ENCODE data around the gene ACTG2. TPM values are rescaled to one million over a fixed set of nuclear protein-coding genes. Genes with fewer than 3 reads are reported as not detected.

ACTG2 gene
- total and polyA plus RNA-seq, 4 donors = 0.46 to 9.0 (median 4.3) TPM

DNA sequence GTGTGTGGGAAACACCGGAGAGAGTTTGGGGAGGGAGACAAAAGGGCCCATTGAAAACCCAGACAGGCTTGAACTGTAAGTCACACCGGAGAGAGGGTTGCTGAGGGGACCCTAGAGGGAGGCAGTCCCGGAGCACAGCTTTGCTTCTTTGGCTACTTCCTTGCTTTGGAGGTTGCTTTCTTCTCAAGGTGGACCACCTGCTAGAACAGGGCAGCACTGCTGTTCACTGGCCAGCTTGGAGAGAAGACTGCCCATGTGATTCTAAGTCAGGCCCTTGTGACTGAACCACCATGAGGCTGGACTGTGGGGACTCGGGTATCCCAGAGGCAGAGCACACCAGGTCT, 4.4 kb downstream of the ACTG2 start:
- Histone ChIP-seq H3K27me3 (ENCODE audit: control insufficient read depth in 4 of 4, insufficient read depth in 4 of 4, low read length in 3 of 4) (no peaks in the 10 kb centered on the region), H3K4me1 (ENCODE audit: control insufficient read depth in 4 of 4, insufficient read depth in 4 of 4, low read length in 3 of 4) (no peaks in the 10 kb centered on the region), H3K27ac (ENCODE audit: low read depth in 1 of 2, low read length in 2 of 2) (no peak overlapping the region), H3K9ac (ENCODE audit: low read depth in 1 of 2, low read length in 2 of 2) (no peak overlapping the region), H3K9me3 (ENCODE audit: control insufficient read depth in 4 of 4, low read length in 3 of 4) (no peaks in the 10 kb centered on the region), H3K36me3 (ENCODE audit: control insufficient read depth in 4 of 4, insufficient read depth in 3 of 4, low read depth in 1 of 4, low read length in 3 of 4) (no peaks in the 10 kb centered on the region), H3K4me3 (ENCODE audit: low read depth in 1 of 3, low read length in 3 of 3) (no peak overlapping the region)
- TF ChIP-seq JUND (IDR thresholded peaks at IDR 0.05) = no peak
- TF ChIP-seq HNF4G (IDR thresholded peaks at IDR 0.05) = no peak
- TF ChIP-seq SP1 (IDR thresholded peaks at IDR 0.05) = no peak
- TF ChIP-seq, protein P1, sequence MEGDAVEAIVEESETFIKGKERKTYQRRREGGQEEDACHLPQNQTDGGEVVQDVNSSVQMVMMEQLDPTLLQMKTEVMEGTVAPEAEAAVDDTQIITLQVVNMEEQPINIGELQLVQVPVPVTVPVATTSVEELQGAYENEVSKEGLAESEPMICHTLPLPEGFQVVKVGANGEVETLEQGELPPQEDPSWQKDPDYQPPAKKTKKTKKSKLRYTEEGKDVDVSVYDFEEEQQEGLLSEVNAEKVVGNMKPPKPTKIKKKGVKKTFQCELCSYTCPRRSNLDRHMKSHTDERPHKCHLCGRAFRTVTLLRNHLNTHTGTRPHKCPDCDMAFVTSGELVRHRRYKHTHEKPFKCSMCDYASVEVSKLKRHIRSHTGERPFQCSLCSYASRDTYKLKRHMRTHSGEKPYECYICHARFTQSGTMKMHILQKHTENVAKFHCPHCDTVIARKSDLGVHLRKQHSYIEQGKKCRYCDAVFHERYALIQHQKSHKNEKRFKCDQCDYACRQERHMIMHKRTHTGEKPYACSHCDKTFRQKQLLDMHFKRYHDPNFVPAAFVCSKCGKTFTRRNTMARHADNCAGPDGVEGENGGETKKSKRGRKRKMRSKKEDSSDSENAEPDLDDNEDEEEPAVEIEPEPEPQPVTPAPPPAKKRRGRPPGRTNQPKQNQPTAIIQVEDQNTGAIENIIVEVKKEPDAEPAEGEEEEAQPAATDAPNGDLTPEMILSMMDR (IDR thresholded peaks at IDR 0.05; ENCODE audit: low read depth, low read length, missing input control) = no peak
- no peak for TF ChIP-seq TAF1 (conservative IDR thresholded peaks at IDR 0.05)
- no peak for TF ChIP-seq FOXA1 (IDR thresholded peaks at IDR 0.05)
- no peak for TF ChIP-seq FOXA2 (IDR thresholded peaks at IDR 0.05)
- no peak for DNase-seq (ENCODE audit: low spot score)
- WGBS = 80% methylated on average over 4 of the region's 4 CpGs

DNA sequence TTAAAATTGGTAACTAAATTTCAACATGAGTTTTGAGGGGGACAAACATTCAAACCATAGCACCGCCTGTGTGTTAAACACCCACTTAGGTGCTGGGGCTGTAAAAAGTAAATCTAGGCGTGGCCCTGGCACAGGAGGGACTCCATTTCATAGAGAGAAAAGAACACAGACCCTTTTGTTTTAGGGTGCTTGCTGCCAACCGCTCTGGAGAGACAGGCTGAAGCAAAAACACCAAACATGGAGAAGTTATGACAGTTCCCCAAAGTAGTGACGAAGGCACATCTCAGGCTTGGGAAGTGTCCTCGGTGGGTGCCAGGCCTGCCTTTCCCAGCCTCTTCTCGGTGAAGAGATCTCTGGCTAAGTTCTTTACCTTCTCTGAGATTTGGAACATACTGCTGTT, 5.1 kb downstream of the ACTG2 start:
- Histone ChIP-seq H3K9ac (ENCODE audit: low read depth in 1 of 2, low read length in 2 of 2) (no peak overlapping the region), H3K27ac (ENCODE audit: low read depth in 1 of 2, low read length in 2 of 2) (no peak overlapping the region), H3K4me3 (ENCODE audit: low read depth in 1 of 3, low read length in 3 of 3) (no peak overlapping the region), H3K9me3 (ENCODE audit: control insufficient read depth in 4 of 4, low read length in 3 of 4) (no peaks in the 10 kb centered on the region), H3K27me3 (ENCODE audit: control insufficient read depth in 4 of 4, insufficient read depth in 4 of 4, low read length in 3 of 4) (no peaks in the 10 kb centered on the region), H3K4me1 (ENCODE audit: control insufficient read depth in 4 of 4, insufficient read depth in 4 of 4, low read length in 3 of 4) (no peaks in the 10 kb centered on the region), H3K36me3 (ENCODE audit: control insufficient read depth in 4 of 4, insufficient read depth in 3 of 4, low read depth in 1 of 4, low read length in 3 of 4) (no peaks in the 10 kb centered on the region)
- TF ChIP-seq HNF4A (conservative IDR thresholded peaks at IDR 0.05) = no peak
- no peak for TF ChIP-seq SP1 (IDR thresholded peaks at IDR 0.05)
- TF ChIP-seq EGR1 (IDR thresholded peaks at IDR 0.05; ENCODE audit: low read depth in 2 of 2) = no peak
- TF ChIP-seq RAD21 (IDR thresholded peaks at IDR 0.05) = no peak
- TF ChIP-seq, protein P2, sequence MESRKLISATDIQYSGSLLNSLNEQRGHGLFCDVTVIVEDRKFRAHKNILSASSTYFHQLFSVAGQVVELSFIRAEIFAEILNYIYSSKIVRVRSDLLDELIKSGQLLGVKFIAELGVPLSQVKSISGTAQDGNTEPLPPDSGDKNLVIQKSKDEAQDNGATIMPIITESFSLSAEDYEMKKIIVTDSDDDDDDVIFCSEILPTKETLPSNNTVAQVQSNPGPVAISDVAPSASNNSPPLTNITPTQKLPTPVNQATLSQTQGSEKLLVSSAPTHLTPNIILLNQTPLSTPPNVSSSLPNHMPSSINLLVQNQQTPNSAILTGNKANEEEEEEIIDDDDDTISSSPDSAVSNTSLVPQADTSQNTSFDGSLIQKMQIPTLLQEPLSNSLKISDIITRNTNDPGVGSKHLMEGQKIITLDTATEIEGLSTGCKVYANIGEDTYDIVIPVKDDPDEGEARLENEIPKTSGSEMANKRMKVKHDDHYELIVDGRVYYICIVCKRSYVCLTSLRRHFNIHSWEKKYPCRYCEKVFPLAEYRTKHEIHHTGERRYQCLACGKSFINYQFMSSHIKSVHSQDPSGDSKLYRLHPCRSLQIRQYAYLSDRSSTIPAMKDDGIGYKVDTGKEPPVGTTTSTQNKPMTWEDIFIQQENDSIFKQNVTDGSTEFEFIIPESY (IDR thresholded peaks at IDR 0.05) = no peak
- no peak for TF ChIP-seq NR2F2 (IDR thresholded peaks at IDR 0.05)
- TF ChIP-seq, protein P3, sequence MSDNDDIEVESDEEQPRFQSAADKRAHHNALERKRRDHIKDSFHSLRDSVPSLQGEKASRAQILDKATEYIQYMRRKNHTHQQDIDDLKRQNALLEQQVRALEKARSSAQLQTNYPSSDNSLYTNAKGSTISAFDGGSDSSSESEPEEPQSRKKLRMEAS (IDR thresholded peaks at IDR 0.05) = no peak
- TF ChIP-seq, protein P4, sequence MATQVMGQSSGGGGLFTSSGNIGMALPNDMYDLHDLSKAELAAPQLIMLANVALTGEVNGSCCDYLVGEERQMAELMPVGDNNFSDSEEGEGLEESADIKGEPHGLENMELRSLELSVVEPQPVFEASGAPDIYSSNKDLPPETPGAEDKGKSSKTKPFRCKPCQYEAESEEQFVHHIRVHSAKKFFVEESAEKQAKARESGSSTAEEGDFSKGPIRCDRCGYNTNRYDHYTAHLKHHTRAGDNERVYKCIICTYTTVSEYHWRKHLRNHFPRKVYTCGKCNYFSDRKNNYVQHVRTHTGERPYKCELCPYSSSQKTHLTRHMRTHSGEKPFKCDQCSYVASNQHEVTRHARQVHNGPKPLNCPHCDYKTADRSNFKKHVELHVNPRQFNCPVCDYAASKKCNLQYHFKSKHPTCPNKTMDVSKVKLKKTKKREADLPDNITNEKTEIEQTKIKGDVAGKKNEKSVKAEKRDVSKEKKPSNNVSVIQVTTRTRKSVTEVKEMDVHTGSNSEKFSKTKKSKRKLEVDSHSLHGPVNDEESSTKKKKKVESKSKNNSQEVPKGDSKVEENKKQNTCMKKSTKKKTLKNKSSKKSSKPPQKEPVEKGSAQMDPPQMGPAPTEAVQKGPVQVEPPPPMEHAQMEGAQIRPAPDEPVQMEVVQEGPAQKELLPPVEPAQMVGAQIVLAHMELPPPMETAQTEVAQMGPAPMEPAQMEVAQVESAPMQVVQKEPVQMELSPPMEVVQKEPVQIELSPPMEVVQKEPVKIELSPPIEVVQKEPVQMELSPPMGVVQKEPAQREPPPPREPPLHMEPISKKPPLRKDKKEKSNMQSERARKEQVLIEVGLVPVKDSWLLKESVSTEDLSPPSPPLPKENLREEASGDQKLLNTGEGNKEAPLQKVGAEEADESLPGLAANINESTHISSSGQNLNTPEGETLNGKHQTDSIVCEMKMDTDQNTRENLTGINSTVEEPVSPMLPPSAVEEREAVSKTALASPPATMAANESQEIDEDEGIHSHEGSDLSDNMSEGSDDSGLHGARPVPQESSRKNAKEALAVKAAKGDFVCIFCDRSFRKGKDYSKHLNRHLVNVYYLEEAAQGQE (IDR thresholded peaks at IDR 0.05) = no peak
- TF ChIP-seq, protein P1 (IDR thresholded peaks at IDR 0.05; ENCODE audit: low read depth, low read length, missing input control) = no peak
- no peak for TF ChIP-seq JUND (IDR thresholded peaks at IDR 0.05)
- no peak for TF ChIP-seq FOXA1 (IDR thresholded peaks at IDR 0.05)
- 70% methylated on average over 6 of the region's 6 CpGs for WGBS
- no peak for DNase-seq (ENCODE audit: low spot score)
